Smooth muscle cell (in vitro differentiated cells): ENCODE data around the gene NDUFAF8. TPM values are rescaled to one million over a fixed set of nuclear protein-coding genes. Genes with fewer than 3 reads are reported as not detected.

Source experiments
- DNase-seq: peaks from one replicate; lab custom pipeline; 2025; ENCODE audit not compliant: unreplicated experiment; lab: John Stamatoyannopoulos, UW
- H2AFZ ChIP-seq: fragments of 200-600 bp; sonication (generic); 2 replicates; pipeline ENCODE4 v1.6.0; 2016; ENCODE audit warnings: antibody characterized with exemption, low read depth, mild to moderate bottlenecking
- H3F3A ChIP-seq: fragments of 200-600 bp; sonication (generic); 2 replicates; pipeline ENCODE4 v1.6.0; 2017; ENCODE audit warnings: antibody characterized with exemption, low read depth
- H3K27ac ChIP-seq: fragments of 200-600 bp; sonication (generic); 2 replicates; pipeline ENCODE4 v1.5.1; 2016; ENCODE audit warnings: low read depth, mild to moderate bottlenecking
- H3K27me3 ChIP-seq: fragments of 200-600 bp; sonication (generic); 2 replicates; pipeline ENCODE4 v1.6.1; 2016; ENCODE audit warnings: low read depth, mild to moderate bottlenecking
- H3K36me3 ChIP-seq: fragments of 200-600 bp; sonication (generic); 2 replicates; pipeline ENCODE4 v1.5.1; 2016; ENCODE audit warnings: low read depth
- H3K4me1 ChIP-seq: fragments of 200-600 bp; sonication (generic); 2 replicates; pipeline ENCODE4 v1.5.1; 2016; ENCODE audit warnings: low read depth
- H3K4me2 ChIP-seq: fragments of 200-600 bp; sonication (generic); 2 replicates; pipeline ENCODE4 v1.6.0; 2016; ENCODE audit warnings: mild to moderate bottlenecking
- H3K4me3 ChIP-seq: fragments of 200-600 bp; sonication (generic); 2 replicates; pipeline ENCODE4 v1.5.1; 2016; ENCODE audit warnings: mild to moderate bottlenecking
- H3K79me2 ChIP-seq: fragments of 200-600 bp; sonication (generic); 2 replicates; pipeline ENCODE4 v1.6.0; 2016; ENCODE audit warnings: low read depth, mild to moderate bottlenecking
- H3K9ac ChIP-seq: fragments of 200-600 bp; sonication (generic); 2 replicates; pipeline ENCODE4 v1.6.0; 2016; ENCODE audit warnings: low read depth
- H3K9me3 ChIP-seq: fragments of 200-600 bp; sonication (generic); replicated peaks from 2 replicates; pipeline ENCODE4 v1.5.1; 2016; ENCODE audit warnings: low read depth
- H4K20me1 ChIP-seq: fragments of 200-600 bp; sonication (generic); 2 replicates; pipeline ENCODE4 v1.6.0; 2016; ENCODE audit warnings: low read depth
- CTCF ChIP-seq: fragments of 200-600 bp; sonication (generic); IDR thresholded peaks from 2 replicates; pipeline ENCODE4 v1.5.1; 2017; ENCODE audit warnings: borderline replicate concordance, mild to moderate bottlenecking, antibody characterized with exemption; ENCODE audit not compliant: insufficient read depth, poor library complexity, severe bottlenecking
- WGBS: methylation state at CpG from one replicate; pipeline ENCODE4 v1.1.7; 2016; ENCODE audit warnings: low lambda C conversion rate; 5-methylcytosine and 5-hydroxymethylcytosine counted together
- polyA plus RNA-seq: library from polyadenylated mRNA; unstranded; fragments of >200 nt; fragmentation: Nextera tagmentation; extraction: Ambion mirVana; gene quantifications from 2 replicates; pipeline ENCODE4 v1.2.1, GENCODE V29; 2016
- total RNA-seq: library from RNA; depleted of rRNA; stranded (reverse); fragments of >200 nt; gene quantifications from 2 replicates; pipeline ENCODE4 v1.2.3, GENCODE V29; 2014

The NDUFAF8 gene
- total and polyA plus RNA-seq, 2 experiments from 2014 or later = 60.6 to 111 TPM

DNA sequence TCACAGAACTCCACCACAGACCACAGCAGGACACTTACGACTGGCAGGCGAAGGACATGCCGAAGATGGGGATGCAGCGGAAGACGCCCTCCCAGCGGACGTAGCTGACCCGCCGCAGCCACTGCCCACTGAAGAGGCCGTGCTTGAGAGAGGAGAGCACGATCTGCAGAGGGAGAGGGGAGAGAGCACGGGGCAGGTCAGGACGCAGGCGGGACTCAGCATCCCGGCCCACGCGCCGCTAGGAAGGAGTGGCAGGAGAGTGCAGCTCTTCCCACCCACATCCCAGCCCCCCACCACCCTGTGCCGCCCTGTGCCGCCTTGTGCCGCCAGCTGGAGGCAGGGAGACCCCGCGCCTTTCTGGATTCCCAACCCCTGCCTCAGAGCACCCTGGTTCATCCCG lies 41.5 kb downstream of the NDUFAF8 start:
- no peaks in the 10 kb centered on the region for H3K27me3 ChIP-seq
- TF ChIP-seq CTCF = no peak
- no peaks in the 10 kb centered on the region for H3F3A ChIP-seq
- peaks cover 44% of the 10 kb centered on the region for H4K20me1 ChIP-seq
- H3K36me3 ChIP-seq = no peaks in the 10 kb centered on the region
- DNase-seq = no peak
- H3K4me2 ChIP-seq = no peak overlapping the region
- 97% methylated on average over 24 of the region's 24 CpGs for WGBS
- no peak overlapping the region for H3K9ac ChIP-seq
- H3K4me1 ChIP-seq = no peaks in the 10 kb centered on the region
- no peak overlapping the region for H3K4me3 ChIP-seq
- no peaks in the 10 kb centered on the region for H3K79me2 ChIP-seq
- H3K9me3 ChIP-seq = no peaks in the 10 kb centered on the region
- no peak overlapping the region for H2AFZ ChIP-seq
- no peak overlapping the region for H3K27ac ChIP-seq

- peaks cover 54% of the 10 kb centered on the region for H4K20me1 ChIP-seq
- H3K27ac ChIP-seq = no peak overlapping the region
- H3K9me3 ChIP-seq = no peaks in the 10 kb centered on the region
- no peak for TF ChIP-seq CTCF
- H3K4me1 ChIP-seq = no peaks in the 10 kb centered on the region
- no peak overlapping the region for H3K4me2 ChIP-seq
- no peaks in the 10 kb centered on the region for H3F3A ChIP-seq
- WGBS = 97% methylated on average over 33 of the region's 33 CpGs
- H2AFZ ChIP-seq = no peak overlapping the region
- H3K79me2 ChIP-seq = peaks cover 5% of the 10 kb centered on the region
- no peak overlapping the region for H3K9ac ChIP-seq
- H3K27me3 ChIP-seq = no peaks in the 10 kb centered on the region
- DNase-seq = no peak
- no peaks in the 10 kb centered on the region for H3K36me3 ChIP-seq
- no peak overlapping the region for H3K4me3 ChIP-seq
These were observed 43.0 kb downstream of the NDUFAF8 start for GRCh38 chr17:81282141-81282540.

DNA sequence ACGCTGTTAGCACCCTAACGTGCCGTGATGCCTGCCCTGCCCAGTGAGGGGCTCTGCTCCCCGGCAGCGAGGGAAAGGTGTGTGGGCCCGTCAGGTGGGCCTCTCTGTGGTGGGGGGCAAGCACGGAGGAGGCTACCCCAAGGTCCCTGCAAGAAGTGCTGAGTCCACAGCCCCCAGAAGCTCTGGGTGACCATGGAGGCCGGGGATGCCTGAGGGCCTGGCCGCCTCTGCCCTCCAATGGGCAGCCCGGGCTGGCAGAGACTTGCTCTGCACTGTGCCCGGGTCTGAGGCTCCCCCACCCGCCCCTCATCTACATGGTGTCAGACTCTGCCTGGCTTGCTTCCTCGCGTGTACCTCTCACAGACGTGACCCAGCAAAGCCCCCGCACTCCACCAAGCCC lies 43.8 kb downstream of the NDUFAF8 start:
- no peaks in the 10 kb centered on the region for H3K4me1 ChIP-seq
- H4K20me1 ChIP-seq = peaks cover 56% of the 10 kb centered on the region
- TF ChIP-seq CTCF = no peak
- no peak overlapping the region for H3K27ac ChIP-seq
- no peaks in the 10 kb centered on the region for H3K9me3 ChIP-seq
- H3K9ac ChIP-seq = no peak overlapping the region
- H3K36me3 ChIP-seq = no peaks in the 10 kb centered on the region
- H2AFZ ChIP-seq = no peak overlapping the region
- no peak overlapping the region for H3K4me2 ChIP-seq
- H3K4me3 ChIP-seq = no peak overlapping the region
- DNase-seq = no peak
- H3K79me2 ChIP-seq = peaks cover 9% of the 10 kb centered on the region
- H3K27me3 ChIP-seq = no peaks in the 10 kb centered on the region
- WGBS = 94% methylated on average over 11 of the region's 16 CpGs
- no peaks in the 10 kb centered on the region for H3F3A ChIP-seq

DNA sequence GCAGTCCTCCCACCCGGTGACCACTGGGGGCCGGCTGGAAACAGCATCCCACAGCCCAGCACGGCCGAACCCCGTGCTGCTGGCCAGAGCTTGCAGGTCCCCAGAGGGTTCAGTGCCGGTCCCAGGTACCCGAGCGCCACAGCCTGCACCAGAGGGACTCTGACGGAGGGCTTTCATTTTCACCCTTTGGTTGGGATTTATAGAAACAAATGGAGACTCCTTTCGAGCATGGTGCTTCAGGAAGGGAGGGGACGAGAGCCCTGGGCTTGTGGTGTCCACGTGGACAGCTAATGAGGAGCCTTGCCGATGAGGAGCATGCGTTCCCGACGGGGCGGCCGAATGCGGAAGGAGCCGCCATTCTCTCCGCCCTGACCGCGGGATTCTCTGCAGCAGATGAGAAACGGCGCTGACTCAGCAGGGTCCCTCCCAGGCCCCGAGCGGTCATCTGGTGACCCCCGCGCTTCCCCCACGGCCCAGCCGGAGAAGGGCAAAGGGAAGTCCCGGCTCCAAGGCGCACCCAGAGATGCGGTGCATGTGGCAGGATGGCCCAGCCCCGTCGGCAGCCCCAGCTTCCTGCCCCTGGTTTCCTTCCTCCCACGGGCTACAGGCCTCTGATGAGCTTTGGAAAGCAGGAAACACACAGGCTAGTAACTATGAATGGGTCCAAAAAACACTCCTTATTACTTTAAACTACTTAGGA lies 46.2 kb downstream of the NDUFAF8 start:
- Histone ChIP-seq H3K9me3 (no peaks in the 10 kb centered on the region), H3K27me3 (no peaks in the 10 kb centered on the region), H3F3A (no peaks in the 10 kb centered on the region), H4K20me1 (peaks cover 69% of the 10 kb centered on the region), H3K4me1 (no peaks in the 10 kb centered on the region), H3K36me3 (no peaks in the 10 kb centered on the region), H3K4me3 (no peak overlapping the region), H2AFZ (no peak overlapping the region), H3K79me2 (peaks cover 30% of the 10 kb centered on the region), H3K27ac (no peak overlapping the region), H3K4me2 (no peak overlapping the region), H3K9ac (no peak overlapping the region)
- DNase-seq = no peak
- WGBS = 80% methylated on average over 31 of the region's 37 CpGs
- TF ChIP-seq CTCF = no peak
